ENCODE measurements around the gene FEZF1. TPM values are rescaled to one million over a fixed set of nuclear protein-coding genes. Genes with fewer than 3 reads are reported as not detected.

The FEZF1 gene
- total RNA-seq, 1 experiment from 2014 or later: not detected

DNA sequence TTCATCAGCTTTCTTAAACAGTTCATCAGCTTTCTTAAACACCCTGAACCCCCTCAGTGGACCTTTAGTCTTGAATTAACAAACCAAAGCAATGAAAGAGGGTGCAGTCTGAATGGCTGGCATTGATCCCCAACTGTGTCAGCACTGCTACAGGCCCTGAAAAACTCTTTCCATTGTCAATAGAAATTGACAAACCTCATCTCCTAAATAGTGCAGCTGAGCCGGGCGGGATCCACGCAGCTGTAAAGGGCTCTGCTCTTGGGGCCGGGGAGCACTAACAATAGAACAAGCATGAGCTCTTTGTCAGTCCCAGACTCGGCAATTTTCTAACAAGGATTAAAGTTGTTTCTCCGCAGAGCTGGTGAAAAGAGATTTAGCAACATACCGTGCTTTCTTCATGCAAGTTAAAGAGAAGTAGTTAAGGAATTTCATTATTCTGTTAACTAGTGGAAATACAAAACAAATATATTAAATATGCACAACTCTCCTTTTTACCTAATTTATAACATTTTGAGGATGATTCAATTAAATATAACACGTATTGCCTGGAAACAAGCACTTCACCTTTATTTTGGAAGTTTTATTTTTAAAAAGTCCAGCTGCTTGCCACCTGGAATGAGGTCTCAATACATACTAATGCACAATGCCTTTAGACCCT is 24.7 kb upstream of the FEZF1 start:
- ChIA-PET POLR2A (no interaction called here), CTCF (no interaction called here)
- in situ Hi-C loops (cut with HindIII; ENCODE audit: low pct_unique_long_range_greater_than_20kb, low sequenced_read_pairs): no loop called here
- Histone ChIP-seq H3K27ac (ENCODE audit: low read length) (no peak overlapping the region), H3K4me1 (ENCODE audit: control insufficient read depth, insufficient read depth, low read length) (no peaks in the 10 kb centered on the region), H3K9me3 (ENCODE audit: control insufficient read depth, insufficient read depth, low read depth, low read length) (no peaks in the 10 kb centered on the region), H3K27me3 (ENCODE audit: control insufficient read depth, insufficient read depth, low read length) (no peaks in the 10 kb centered on the region; the same call in 1 of the 2 replicates), H3K4me3 (ENCODE audit: low read depth in 2 of 2, low read length in 2 of 2) (no peak overlapping the region), H3K36me3 (ENCODE audit: control insufficient read depth, insufficient read depth, low read length) (no peaks in the 10 kb centered on the region)
- TF ChIP-seq SIN3A (IDR thresholded peaks at IDR 0.05; ENCODE audit: borderline replicate concordance, insufficient read depth, low read depth, low read length) (no peak), REST (IDR thresholded peaks at IDR 0.05; ENCODE audit: insufficient read depth in 1 of 2, low read depth in 2 of 2, low read length in 1 of 2) (no peak), TCF7L2 (IDR thresholded peaks at IDR 0.05; ENCODE audit: low read depth, low read length) (no peak), CTCF (IDR thresholded peaks at IDR 0.05) (no peak), POLR2AphosphoS5 (IDR thresholded peaks at IDR 0.05; ENCODE audit: low read depth, low read length) (no peak)
- intact Hi-C loops (cut with micrococcal nuclease; ENCODE audit: unreplicated experiment): no loop called here
- no peak for DNase-seq (ENCODE audit: low read depth, low spot score)
- no peak for ATAC-seq
- no TSS peak for BruUV-seq (replicated peaks)

DNA sequence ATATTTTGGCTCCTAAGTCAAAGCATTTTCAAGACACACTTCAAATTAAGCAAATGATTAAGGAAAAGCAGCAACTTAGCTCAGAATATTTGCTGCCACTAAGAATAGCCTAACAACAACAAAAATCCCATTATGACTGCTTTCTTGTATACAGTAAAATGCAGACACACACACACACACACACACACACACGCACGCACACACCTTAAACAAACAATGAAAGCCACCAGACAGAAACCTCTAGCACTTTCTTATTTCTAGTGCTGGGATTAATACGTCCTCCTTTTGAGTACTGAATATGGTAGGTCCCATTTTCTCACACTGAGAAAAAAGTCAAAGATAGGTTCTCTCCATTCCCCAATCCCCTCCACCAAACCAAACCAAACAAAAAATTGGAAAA is 23.4 kb upstream of the FEZF1 start:
- no peak for DNase-seq (ENCODE audit: low read depth, low spot score)
- intact Hi-C loops (cut with micrococcal nuclease; ENCODE audit: unreplicated experiment) (no loop called here), in situ Hi-C loops (cut with HindIII; ENCODE audit: low pct_unique_long_range_greater_than_20kb, low sequenced_read_pairs) (no loop called here)
- TF ChIP-seq REST (IDR thresholded peaks at IDR 0.05; ENCODE audit: insufficient read depth in 1 of 2, low read depth in 2 of 2, low read length in 1 of 2) (no peak), SIN3A (IDR thresholded peaks at IDR 0.05; ENCODE audit: borderline replicate concordance, insufficient read depth, low read depth, low read length) (no peak), CTCF (IDR thresholded peaks at IDR 0.05) (no peak), POLR2AphosphoS5 (IDR thresholded peaks at IDR 0.05; ENCODE audit: low read depth, low read length) (no peak), TCF7L2 (IDR thresholded peaks at IDR 0.05; ENCODE audit: low read depth, low read length) (no peak)
- Histone ChIP-seq H3K27me3 (ENCODE audit: control insufficient read depth, insufficient read depth, low read length) (no peaks in the 10 kb centered on the region; the same call in 1 of the 2 replicates), H3K4me3 (ENCODE audit: low read depth in 2 of 2, low read length in 2 of 2) (no peak overlapping the region), H3K4me1 (ENCODE audit: control insufficient read depth, insufficient read depth, low read length) (no peaks in the 10 kb centered on the region), H3K27ac (ENCODE audit: low read length) (no peak overlapping the region), H3K36me3 (ENCODE audit: control insufficient read depth, insufficient read depth, low read length) (no peaks in the 10 kb centered on the region), H3K9me3 (ENCODE audit: control insufficient read depth, insufficient read depth, low read depth, low read length) (no peaks in the 10 kb centered on the region)
- BruUV-seq (replicated peaks): no TSS peak
- ATAC-seq: no peak
- POLR2A ChIA-PET: no interaction called here
- CTCF ChIA-PET: no interaction called here
